Upper lobe of left lung (tissue), 6 donors: Measurements from ENCODE around the gene ZNF213. TPM values are rescaled to one million over a fixed set of nuclear protein-coding genes. Genes with fewer than 3 reads are reported as not detected.

Experiments
- ATAC-seq, 2 donors: fragments of 200-7000 bp; cut with Tn5 transposase; one replicate each; pipeline ENCODE4 v1.9.1; 2022; ENCODE audit warnings: mild to moderate bottlenecking in 2 of 2, moderate library complexity in 2 of 2; ENCODE audit not compliant: low FRiP score in 2 of 2
- DNase-seq, 2 donors: peaks; one replicate each; pipeline ENCODE4 v3.0.0-alpha.2; 2019 to 2020
- H3K27ac ChIP-seq, 4 donors: fragments of 200-600 bp; sonication (generic); one replicate each; pipeline ENCODE4 v1.5.1; 2016 to 2019
- H3K27me3 ChIP-seq, 4 donors: fragments of 200-600 bp; sonication (generic); one replicate each; pipeline ENCODE4 v1.5.1; 2017 to 2019
- H3K36me3 ChIP-seq, 4 donors: fragments of 200-600 bp; sonication (generic); one replicate each; pipeline ENCODE4 v1.5.1; 2016 to 2019
- H3K4me1 ChIP-seq, 4 donors: fragments of 200-600 bp; sonication (generic); one replicate each; pipeline ENCODE4 v1.5.1; 2018 to 2019
- H3K4me3 ChIP-seq, 4 donors: fragments of 200-600 bp; sonication (generic); one replicate each; pipeline ENCODE4 v1.5.1; 2017 to 2019; ENCODE audit warnings: mild to moderate bottlenecking in 2 of 4, moderate library complexity in 1 of 4
- H3K9me3 ChIP-seq, 4 donors: fragments of 200-600 bp; sonication (generic); one replicate each; pipeline ENCODE4 v1.5.1; 2018 to 2019
- CTCF ChIP-seq, 6 experiments: fragments of 450-650 bp in 4 of 6; fragments of 200-600 bp in 2 of 6; sonication (generic) in 2 of 6; IDR thresholded peaks; one replicate each; pipeline ENCODE4 v1.5.1; 2016 to 2019; ENCODE audit warnings: antibody characterized with exemption in 6 of 6
- EP300 ChIP-seq, 4 donors: sonication (generic); formaldehyde crosslinking; IDR thresholded peaks; one replicate each; pipeline ENCODE4 v1.5.1; 2017; ENCODE audit warnings: antibody characterized with exemption in 4 of 4, control low read depth in 2 of 4
- POLR2A ChIP-seq, 4 donors: fragments of 450-650 bp; IDR thresholded peaks; one replicate each; pipeline ENCODE4 v1.5.1; 2016 to 2017; ENCODE audit warnings: antibody characterized with exemption in 4 of 4, mild to moderate bottlenecking in 2 of 4
- POLR2AphosphoS5 ChIP-seq, 2 donors: sonication (generic); formaldehyde crosslinking; IDR thresholded peaks; one replicate each; pipeline ENCODE4 v1.5.1; 2017; ENCODE audit warnings: antibody characterized with exemption in 2 of 2
- WGBS, 2 donors: methylation state at CpG; one replicate each; pipeline ENCODE4 v1.1.5; 2017 to 2018; 5-methylcytosine and 5-hydroxymethylcytosine counted together
- total RNA-seq, 6 donors: library from RNA; depleted of rRNA in 4 of 6; stranded (reverse); fragments of >200 nt in 4 of 6; gene quantifications; one replicate each; pipeline versions ENCODE4 v1.1.0 to v1.2.1, GENCODE V29; 2016 to 2021
- donor health status: DM: no; HTN: no; CAD: no; lungs with moderate emphysema.
- donor health status: DM: no; HTN: yes; CAD: no; lungs with severe emphysema.

The ZNF213 gene
- total RNA-seq, 6 donors from 2014 or later, result 4.2 to 20.3 (median 11.6) TPM

- Histone ChIP-seq H3K9me3 (no peaks in the 10 kb centered on the region), H3K4me1 (peaks cover 16 to 33% (median 23%) of the 10 kb centered on the region in 4 donors), H3K36me3 (peaks cover 0 to 24% (median 10%) of the 10 kb centered on the region in 4 donors), H3K27me3 (no peaks in the 10 kb centered on the region), H3K4me3 (peak within 1 kb of the TSS; percentile 62 to 84 (median 76)), H3K27ac (peak within 1 kb of the TSS; percentile 42 to 83 (median 73))
- ATAC-seq (peak; percentile 91 to 92), DNase-seq (peak; percentile 77 to 82)
- 14 to 19% methylated on average over 20 to 23 of the region's 23 CpGs for WGBS, 2 donors
- TF ChIP-seq POLR2AphosphoS5 (IDR thresholded peaks at IDR 0.05) (peak in 1 of 2 donors; percentile 41), POLR2A (IDR thresholded peaks at IDR 0.05) (no peak), EP300 (IDR thresholded peaks at IDR 0.05) (no peak)
Measured at GRCh38 chr16:3112058-3112880, 22.6 kb upstream of the ZNF213 start, which contains the start of gene ZNF205. Gene ZNF205 (plus strand): TSS chr16:3112586. CDS start chr16:3113431, 845 bp downstream.

- no peaks in the 10 kb centered on the region for H3K9me3 ChIP-seq
- H3K27me3 ChIP-seq, result no peaks in the 10 kb centered on the region
- H3K36me3 ChIP-seq, result peaks cover 0 to 29% (median 11%) of the 10 kb centered on the region in 4 donors
- TF ChIP-seq CTCF (IDR thresholded peaks at IDR 0.05), result no peak
- TF ChIP-seq POLR2AphosphoS5 (IDR thresholded peaks at IDR 0.05), result no peak
- TF ChIP-seq POLR2A (IDR thresholded peaks at IDR 0.05), result no peak
- TF ChIP-seq EP300 (IDR thresholded peaks at IDR 0.05), result no peak
- peaks cover 12 to 32% (median 20%) of the 10 kb centered on the region in 4 donors for H3K4me1 ChIP-seq
- peak overlapping the region; percentile 42 to 83 (median 73) for H3K27ac ChIP-seq
- no peak for DNase-seq
- H3K4me3 ChIP-seq, result peak overlapping the region; percentile 62 to 84 (median 76)
- ATAC-seq, result peak in 1 of 2 donors; percentile 20
- WGBS, 2 donors, result 26 to 29% methylated on average over 19 of the region's 19 CpGs
Measured at GRCh38 chr16:3112881-3113574, 21.8 kb upstream of the ZNF213 start.

GRCh38 chr16:3113765-3114479 is 20.9 kb upstream of the ZNF213 start:
- H3K4me3 ChIP-seq, result peak overlapping the region in 3 of 4 donors; percentile 62 to 84 (median 75)

GRCh38 chr16:3115003-3115402 is 19.8 kb upstream of the ZNF213 start:
- Histone ChIP-seq H3K9me3 (no peaks in the 10 kb centered on the region), H3K36me3 (peaks cover 0 to 49% (median 28%) of the 10 kb centered on the region in 4 donors), H3K27ac (no peak overlapping the region), H3K4me1 (peaks cover 12 to 32% (median 20%) of the 10 kb centered on the region in 4 donors), H3K4me3 (no peak overlapping the region), H3K27me3 (no peaks in the 10 kb centered on the region)
- 89 to 93% methylated on average over 7 to 11 of the region's 12 CpGs for WGBS, 2 donors
- TF ChIP-seq POLR2A (IDR thresholded peaks at IDR 0.05) (no peak), EP300 (IDR thresholded peaks at IDR 0.05) (no peak), CTCF (IDR thresholded peaks at IDR 0.05) (no peak)
- ATAC-seq, result no peak
- peak in 1 of 2 donors; percentile 56 for DNase-seq

More at GRCh38 chr16:3113765-3114479, 20.9 kb upstream of the ZNF213 start:
- Histone ChIP-seq H3K27ac (no peak overlapping the region), H3K9me3 (no peaks in the 10 kb centered on the region), H3K27me3 (no peaks in the 10 kb centered on the region), H3K36me3 (peaks cover 0 to 38% (median 17%) of the 10 kb centered on the region in 4 donors), H3K4me1 (peaks cover 12 to 32% (median 20%) of the 10 kb centered on the region in 4 donors)
- DNase-seq (no peak), ATAC-seq (no peak)
- WGBS, 2 donors, result 59 to 61% methylated on average over 16 to 17 of the region's 17 CpGs
- TF ChIP-seq POLR2A (IDR thresholded peaks at IDR 0.05) (no peak), POLR2AphosphoS5 (IDR thresholded peaks at IDR 0.05) (no peak), CTCF (IDR thresholded peaks at IDR 0.05) (no peak), EP300 (IDR thresholded peaks at IDR 0.05) (no peak)
